Lower lobe of right lung (tissue), 2 donors: ENCODE measurements around the gene ALKBH4. TPM values are rescaled to one million over a fixed set of nuclear protein-coding genes. Genes with fewer than 3 reads are reported as not detected.
A peak's percentile ranks its signal among the peaks of the same experiment; 100 is the strongest.

Experiments used
- ATAC-seq, 2 donors: fragments of 200-7000 bp; cut with Tn5 transposase; one replicate each; pipeline ENCODE4 v1.9.1; 2020 to 2022; ENCODE audit warnings: mild to moderate bottlenecking in 2 of 2, moderate library complexity in 2 of 2
- DNase-seq: peaks from one replicate; pipeline ENCODE4 v3.0.0-alpha.2; 2020
- H3K27ac ChIP-seq: fragments of 200-600 bp; one replicate; pipeline ENCODE4 v1.8.0; 2022
- H3K27me3 ChIP-seq: fragments of 200-600 bp; one replicate; pipeline ENCODE4 v1.8.0; 2022; ENCODE audit warnings: low read depth
- H3K36me3 ChIP-seq: fragments of 200-600 bp; one replicate; pipeline ENCODE4 v1.8.0; 2022; ENCODE audit warnings: mild to moderate bottlenecking
- H3K4me1 ChIP-seq: fragments of 200-600 bp; one replicate; pipeline ENCODE4 v1.8.0; 2022
- H3K4me3 ChIP-seq: fragments of 200-600 bp; one replicate; pipeline ENCODE4 v1.8.0; 2022; ENCODE audit warnings: mild to moderate bottlenecking
- H3K9me3 ChIP-seq: fragments of 200-600 bp; one replicate; pipeline ENCODE4 v1.8.0; 2022
- CTCF ChIP-seq: fragments of 200-600 bp; IDR thresholded peaks from one replicate; pipeline ENCODE4 v1.8.0; 2022; ENCODE audit warnings: antibody characterized with exemption, mild to moderate bottlenecking
- intact Hi-C: fragments of 100-400 bp; cut with DNase I; formaldehyde crosslinking; loops from one replicate; pipeline ENCODE4 v1.11.0; 2022
- total RNA-seq: library from RNA; stranded (reverse); fragmentation: NEBNext Ultra II Directional; extraction: Animal tissue kit (Norgen Biotek cat#: 25700); gene quantifications from one replicate; pipeline ENCODE4 v1.2.1, GENCODE V29; 2021
- donor health status: DM: no; HTN: yes; CAD: no; lungs with severe emphysema.

ALKBH4 gene
- total RNA-seq, 1 donor from 2014 or later = 10.6 TPM

DNA sequence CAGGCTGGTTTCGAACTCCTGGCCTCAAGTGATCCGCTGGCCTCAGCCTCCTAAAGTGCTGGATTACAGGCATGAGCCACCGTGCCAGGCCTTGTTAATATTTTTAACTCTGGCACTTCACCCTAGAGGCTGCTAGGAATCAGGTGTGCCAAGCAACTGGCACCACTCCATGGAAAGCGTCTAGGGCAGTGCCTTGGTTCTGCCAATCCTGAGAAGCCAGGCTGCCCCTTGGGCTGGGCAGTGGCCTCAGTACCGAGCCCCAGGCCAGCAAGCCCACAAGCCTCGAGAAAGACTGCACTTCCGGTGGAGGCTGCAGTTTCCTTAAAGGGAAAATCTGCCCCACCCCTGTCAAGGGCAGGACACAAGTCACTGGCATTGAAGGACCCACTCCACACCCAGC, 11.3 kb downstream of the ALKBH4 start:
- Histone ChIP-seq H3K4me1 (no peaks in the 10 kb centered on the region), H3K27me3 (no peaks in the 10 kb centered on the region), H3K4me3 (no peak overlapping the region), H3K36me3 (peaks cover 32% of the 10 kb centered on the region), H3K27ac (no peak overlapping the region), H3K9me3 (no peaks in the 10 kb centered on the region)
- intact Hi-C loops = no loop called here
- no peak for TF ChIP-seq CTCF
- DNase-seq (no peak), ATAC-seq (peak; percentile 19 to 61)

- DNase-seq = no peak
- H3K27me3 ChIP-seq = no peaks in the 10 kb centered on the region
- ATAC-seq = no peak
- intact Hi-C loops = no loop called here
- H3K4me1 ChIP-seq = no peaks in the 10 kb centered on the region
- H3K27ac ChIP-seq = no peak overlapping the region
- no peak for TF ChIP-seq CTCF
- no peaks in the 10 kb centered on the region for H3K9me3 ChIP-seq
- H3K36me3 ChIP-seq = peaks cover 29% of the 10 kb centered on the region
- no peak overlapping the region for H3K4me3 ChIP-seq
These were observed 12.2 kb downstream of the ALKBH4 start for GRCh38 chr7:102452451-102452850.

DNA sequence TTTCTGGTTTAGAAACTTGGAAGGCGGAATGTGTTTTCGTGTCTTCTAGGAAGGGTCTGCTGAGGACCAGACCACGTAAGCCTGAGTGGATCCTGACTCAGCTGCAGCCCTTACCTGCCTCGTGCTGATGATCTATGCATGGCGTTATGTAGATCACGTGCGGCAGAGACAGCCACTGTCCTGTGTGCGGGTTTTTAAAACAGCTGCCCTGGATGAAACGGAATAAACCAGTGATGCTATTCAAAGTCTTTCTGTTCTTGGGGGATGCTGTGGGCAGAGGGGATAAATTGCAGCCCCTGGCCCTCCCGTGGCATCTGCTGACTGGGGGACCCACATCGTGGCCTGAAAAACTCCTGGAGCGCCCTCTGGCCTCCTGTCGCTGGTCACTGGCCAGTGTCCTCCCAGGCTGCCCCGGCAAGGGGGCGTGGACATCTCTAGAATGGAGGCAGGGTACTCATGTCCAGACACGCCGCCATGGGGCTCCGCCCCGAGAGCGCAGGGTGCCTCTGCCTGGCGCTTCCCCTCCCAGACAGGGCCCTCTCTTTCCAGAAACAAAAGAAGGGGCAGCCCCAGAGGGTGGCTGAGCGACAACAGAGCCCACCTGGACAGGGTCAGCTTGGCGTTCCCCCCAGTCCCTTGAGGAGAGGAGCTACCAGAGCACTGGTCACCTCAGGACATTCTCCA, 13.2 kb downstream of the ALKBH4 start:
- H3K4me3 ChIP-seq = no peak overlapping the region
- ATAC-seq (peak; percentile 4 to 38), DNase-seq (no peak)
- no peaks in the 10 kb centered on the region for H3K27me3 ChIP-seq
- H3K4me1 ChIP-seq = no peaks in the 10 kb centered on the region
- H3K9me3 ChIP-seq = no peaks in the 10 kb centered on the region
- H3K36me3 ChIP-seq = peaks cover 29% of the 10 kb centered on the region
- TF ChIP-seq CTCF = no peak
- H3K27ac ChIP-seq = no peak overlapping the region
- intact Hi-C loops = no loop called here

- no peak overlapping the region for H3K27ac ChIP-seq
- peaks cover 25% of the 10 kb centered on the region for H3K36me3 ChIP-seq
- TF ChIP-seq CTCF = peak; percentile 26
- no peaks in the 10 kb centered on the region for H3K4me1 ChIP-seq
- ATAC-seq (peak; percentile 6 to 21), DNase-seq (no peak)
- H3K9me3 ChIP-seq = no peaks in the 10 kb centered on the region
- intact Hi-C loops = no loop called here
- no peak overlapping the region for H3K4me3 ChIP-seq
- H3K27me3 ChIP-seq = no peaks in the 10 kb centered on the region
These were observed 14.4 kb downstream of the ALKBH4 start for GRCh38 chr7:102450242-102450641.

GRCh38 chr7:102449136-102449535, 15.5 kb downstream of the ALKBH4 start:
- H3K4me3 ChIP-seq = no peak overlapping the region
- intact Hi-C loops = no loop called here
- H3K27me3 ChIP-seq = no peaks in the 10 kb centered on the region
- DNase-seq (no peak), ATAC-seq (no peak)
- H3K36me3 ChIP-seq = peaks cover 30% of the 10 kb centered on the region
- TF ChIP-seq CTCF = no peak
- no peaks in the 10 kb centered on the region for H3K4me1 ChIP-seq
- H3K9me3 ChIP-seq = no peaks in the 10 kb centered on the region
- no peak overlapping the region for H3K27ac ChIP-seq
